ENCODE data around the gene POLR1F.
A peak's percentile ranks its signal among the peaks of the same experiment; 100 is the strongest.

The POLR1F gene

DNA sequence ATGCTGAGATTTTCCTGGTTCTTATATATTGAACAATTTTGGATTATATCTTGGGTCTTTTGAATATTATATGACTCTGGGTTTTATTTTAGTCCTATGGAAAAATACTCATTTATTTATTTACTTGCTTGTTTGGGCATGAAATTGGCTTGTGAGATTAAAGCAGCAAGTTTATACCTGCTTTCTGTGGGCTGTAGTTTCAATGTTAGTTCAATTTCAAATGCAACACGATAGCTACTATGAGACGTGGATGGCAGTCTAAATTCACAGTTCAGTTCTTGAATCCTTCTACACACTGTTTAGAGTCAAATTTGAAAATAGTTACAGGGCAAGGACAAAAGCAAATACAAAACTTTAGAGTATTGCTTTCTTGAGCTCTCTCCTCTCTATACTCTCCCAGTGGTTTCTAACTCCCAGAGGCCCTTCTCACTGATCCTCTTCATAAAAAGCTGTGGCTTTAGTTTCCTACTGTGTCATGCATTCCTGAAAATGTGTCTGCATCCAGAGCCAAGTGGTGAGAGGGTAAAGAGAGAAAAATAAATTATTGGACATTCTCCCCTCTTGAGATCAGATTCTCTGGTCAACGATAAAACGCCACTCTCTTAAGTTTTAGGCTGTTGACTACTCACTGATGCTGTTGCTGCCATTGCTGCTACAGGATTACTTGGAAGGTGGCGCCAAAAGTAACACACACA, 34.4 kb downstream of the POLR1F start:
- no peak for DNase-seq

DNA sequence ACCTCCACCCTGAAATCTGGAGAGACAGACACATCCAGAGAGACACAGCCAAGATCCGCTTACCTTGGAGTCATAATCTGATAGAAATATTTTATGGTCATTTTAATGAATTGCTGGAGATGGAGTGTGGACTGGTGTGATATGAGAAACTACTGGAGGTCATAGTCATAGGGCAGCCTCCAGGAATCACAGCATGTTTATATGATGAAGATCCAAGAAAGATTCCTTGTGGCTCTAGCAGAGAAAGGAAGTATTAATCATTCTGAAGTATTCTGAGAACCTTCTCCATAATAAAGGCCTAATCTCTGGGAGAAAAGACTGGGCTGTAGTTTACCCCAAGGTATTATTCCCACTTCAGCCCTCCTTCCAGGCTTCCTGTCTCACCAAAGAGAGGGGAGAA, 38.0 kb downstream of the POLR1F start:
- no peak for DNase-seq

DNA sequence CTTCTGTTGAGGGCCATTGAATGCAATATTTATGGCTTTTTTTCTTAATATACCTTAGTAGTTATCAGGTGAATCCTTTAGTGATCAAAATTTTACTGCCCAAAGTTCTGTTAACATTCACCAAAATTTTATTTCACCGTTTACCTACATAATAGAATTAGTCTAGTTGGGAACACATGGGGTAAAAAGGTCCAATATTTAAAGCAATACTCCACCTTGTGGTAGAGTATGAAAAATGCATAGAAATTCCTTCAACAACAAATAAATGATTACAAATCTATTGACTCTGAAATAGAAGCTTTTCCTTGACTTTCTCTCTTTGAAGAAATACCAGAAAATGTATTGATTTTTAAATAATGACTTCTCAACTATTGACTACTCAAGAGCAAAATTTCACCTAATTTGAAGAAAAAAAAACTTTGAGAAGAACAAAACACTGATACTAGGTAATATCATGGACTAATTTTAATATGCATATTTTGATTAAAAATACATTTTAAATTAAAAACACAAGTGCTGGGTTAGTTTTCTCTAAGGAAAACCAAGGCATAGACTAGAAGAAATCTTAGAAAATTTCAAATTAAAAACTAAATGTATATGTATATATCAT, 43.3 kb downstream of the POLR1F start:
- peak; percentile 59 for DNase-seq

DNA sequence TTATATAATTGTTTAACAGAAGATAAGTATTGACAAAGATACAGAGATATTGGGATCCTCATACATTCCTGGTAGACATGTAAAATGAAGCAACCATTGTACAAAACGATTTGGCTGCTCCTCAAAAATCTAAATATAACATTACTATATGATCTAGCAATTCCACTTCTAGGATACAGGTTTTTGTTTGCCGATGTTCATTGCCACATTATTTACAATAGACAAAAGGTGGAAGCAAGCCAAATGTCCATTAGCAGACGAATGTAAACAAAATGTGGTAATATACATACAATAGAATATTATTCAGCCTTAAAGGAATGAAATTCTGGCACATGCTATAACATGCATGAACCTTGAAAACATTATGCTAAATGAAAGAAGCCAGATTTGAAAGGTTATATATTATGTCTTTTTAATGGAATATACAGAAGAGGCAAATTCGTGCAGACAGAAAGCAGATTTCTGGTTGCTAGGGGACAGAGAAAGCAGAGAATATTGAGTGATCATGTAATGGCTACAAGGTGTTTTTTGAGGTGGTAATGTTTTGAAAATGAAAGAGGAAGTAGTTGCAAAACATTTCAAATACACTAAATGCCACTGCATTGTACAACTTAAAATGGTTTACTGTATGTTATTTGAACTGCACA, 44.9 kb downstream of the POLR1F start:
- DNase-seq: peak; percentile 52

DNA sequence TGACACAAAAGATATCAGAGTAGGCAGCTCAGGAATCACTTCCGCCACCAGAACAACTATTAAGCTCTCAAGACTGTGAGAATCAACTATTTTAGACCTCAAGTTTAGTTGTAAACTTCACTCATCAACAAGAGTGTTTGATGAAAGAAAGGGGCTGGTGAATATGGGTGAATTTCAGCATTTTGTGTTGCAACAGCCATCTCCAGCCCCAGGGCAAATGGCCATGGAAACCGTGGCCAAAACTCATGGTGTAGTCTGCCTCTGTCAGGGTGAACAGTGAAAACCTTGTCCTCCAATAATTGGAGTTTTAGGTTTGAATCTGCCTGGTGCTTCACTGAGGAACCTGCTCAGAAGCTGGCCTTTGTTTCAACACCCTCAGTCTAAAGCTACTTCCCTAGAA, 60.0 kb downstream of the POLR1F start:
- no peak for DNase-seq

All from SHP77 treated with DMSO at 0.1 percent for 48 hours (cell line).